ENCODE data around the gene CENPT. TPM values are rescaled to one million over a fixed set of nuclear protein-coding genes. Genes with fewer than 3 reads are reported as not detected.
A peak's percentile ranks its signal among the peaks of the same experiment; 100 is the strongest.

The CENPT gene
- polyA plus RNA-seq, 6 donors from 2014 or later: 7.6 to 15.1 (median 9.2) TPM

GRCh38 chr16:67855789-67856188 is 8.3 kb upstream of the CENPT start:
- no peaks in the 10 kb centered on the region for H3K27me3 Mint-ChIP-seq
- H3K4me3 Mint-ChIP-seq: no peak overlapping the region
- peak overlapping the region in 1 of 6 donors; percentile 29 for H3K27ac Mint-ChIP-seq
- H3K4me1 Mint-ChIP-seq: peaks cover 21 to 33% (median 28%) of the 10 kb centered on the region in 3 donors
- DNase-seq (no peak), ATAC-seq (ENCODE audit: low read depth in 2 of 2) (no peak)
- no peaks in the 10 kb centered on the region for H3K9me3 Mint-ChIP-seq
- no peaks in the 10 kb centered on the region for H3K36me3 Mint-ChIP-seq

- no peak for ATAC-seq (ENCODE audit: low read depth in 2 of 2)
- DNase-seq: no peak
- H3K4me1 Mint-ChIP-seq: peaks cover 23 to 43% (median 25%) of the 10 kb centered on the region in 3 donors
- no peak overlapping the region for H3K4me3 Mint-ChIP-seq
- no peaks in the 10 kb centered on the region for H3K9me3 Mint-ChIP-seq
- no peak overlapping the region for H3K27ac Mint-ChIP-seq
- H3K36me3 Mint-ChIP-seq: no peaks in the 10 kb centered on the region
- no peaks in the 10 kb centered on the region for H3K27me3 Mint-ChIP-seq
Observed at GRCh38 chr16:67853670-67854069, 6.2 kb upstream of the CENPT start.

- ATAC-seq (ENCODE audit: low read depth in 2 of 2) (no peak), DNase-seq (no peak)
- Mint-ChIP-seq H3K27ac (peak overlapping the region in 1 of 6 donors; percentile 61), H3K36me3 (no peaks in the 10 kb centered on the region), H3K9me3 (no peaks in the 10 kb centered on the region), H3K4me1 (peaks cover 31 to 54% (median 33%) of the 10 kb centered on the region in 3 donors), H3K27me3 (no peaks in the 10 kb centered on the region), H3K4me3 (peak overlapping the region; percentile 74 to 96 (median 89))
Observed at GRCh38 chr16:67848118-67848517, 625 bp upstream of the CENPT start.

- Mint-ChIP-seq H3K4me3 (peak within 1 kb of the TSS; percentile 88 to 96 (median 92)), H3K4me1 (peaks cover 42 to 63% (median 44%) of the 10 kb centered on the region in 3 donors), H3K27ac (peak within 1 kb of the TSS; percentile 78 to 96 (median 94)), H3K27me3 (no peaks in the 10 kb centered on the region), H3K36me3 (no peaks in the 10 kb centered on the region), H3K9me3 (no peaks in the 10 kb centered on the region)
- ATAC-seq (ENCODE audit: low read depth in 2 of 2) (peak; percentile 66 to 68), DNase-seq (peak; percentile 97)
Observed at GRCh38 chr16:67846320-67847063, 1.0 kb downstream of the CENPT start, which contains the start of gene NUTF2. Gene NUTF2 (plus strand): TSS chr16:67846933. CDS start chr16:67865131, 18,198 bp downstream.

GRCh38 chr16:67846063-67846319 is 1.5 kb downstream of the CENPT start:
- Mint-ChIP-seq H3K9me3 (no peaks in the 10 kb centered on the region), H3K4me3 (peak overlapping the region; percentile 88 to 96 (median 92)), H3K27ac (peak overlapping the region in 5 of 6 donors; percentile 71 to 96 (median 94)), H3K27me3 (no peaks in the 10 kb centered on the region), H3K4me1 (peaks cover 44 to 66% (median 45%) of the 10 kb centered on the region in 3 donors), H3K36me3 (no peaks in the 10 kb centered on the region)
- ATAC-seq (ENCODE audit: low read depth in 2 of 2) (no peak), DNase-seq (no peak)

GRCh38 chr16:67845291-67846062 is 2.0 kb downstream of the CENPT start:
- Mint-ChIP-seq H3K9me3 (no peaks in the 10 kb centered on the region), H3K27me3 (no peaks in the 10 kb centered on the region), H3K36me3 (no peaks in the 10 kb centered on the region), H3K4me1 (peaks cover 44 to 66% (median 45%) of the 10 kb centered on the region in 3 donors), H3K4me3 (peak overlapping the region; percentile 88 to 96 (median 92)), H3K27ac (peak overlapping the region in 5 of 6 donors; percentile 71 to 96 (median 94))
- ATAC-seq (ENCODE audit: low read depth in 2 of 2) (no peak), DNase-seq (no peak)

GRCh38 chr16:67844497-67844896 is 3.0 kb downstream of the CENPT start:
- ATAC-seq (ENCODE audit: low read depth in 2 of 2) (no peak), DNase-seq (no peak)
- Mint-ChIP-seq H3K27me3 (no peaks in the 10 kb centered on the region), H3K4me3 (peak overlapping the region in 6 of 8 donors; percentile 69 to 96 (median 94)), H3K27ac (no peak overlapping the region), H3K4me1 (peaks cover 41 to 57% (median 45%) of the 10 kb centered on the region in 3 donors), H3K9me3 (no peaks in the 10 kb centered on the region), H3K36me3 (no peaks in the 10 kb centered on the region)

- no peaks in the 10 kb centered on the region for H3K9me3 Mint-ChIP-seq
- peaks cover 41 to 51% (median 45%) of the 10 kb centered on the region in 3 donors for H3K4me1 Mint-ChIP-seq
- no peaks in the 10 kb centered on the region for H3K36me3 Mint-ChIP-seq
- H3K27me3 Mint-ChIP-seq: no peaks in the 10 kb centered on the region
- peak overlapping the region; percentile 70 to 94 (median 90) for H3K27ac Mint-ChIP-seq
- ATAC-seq (ENCODE audit: low read depth in 2 of 2) (no peak), DNase-seq (no peak)
- H3K4me3 Mint-ChIP-seq: peak overlapping the region; percentile 92 to 97 (median 96)
Observed at GRCh38 chr16:67843343-67843765, 4.1 kb downstream of the CENPT start.

GRCh38 chr16:67842509-67843342 is 4.8 kb downstream of the CENPT start:
- H3K4me3 Mint-ChIP-seq: peak overlapping the region; percentile 92 to 97 (median 96)
- H3K9me3 Mint-ChIP-seq: no peaks in the 10 kb centered on the region
- H3K4me1 Mint-ChIP-seq: peaks cover 38 to 45% (median 44%) of the 10 kb centered on the region in 3 donors
- H3K27ac Mint-ChIP-seq: peak overlapping the region; percentile 70 to 94 (median 90)
- peak; percentile 64 for DNase-seq
- peak; percentile 17 to 20 for ATAC-seq (ENCODE audit: low read depth in 2 of 2)
- H3K36me3 Mint-ChIP-seq: no peaks in the 10 kb centered on the region
- H3K27me3 Mint-ChIP-seq: no peaks in the 10 kb centered on the region

GRCh38 chr16:67841816-67842508 is 5.5 kb downstream of the CENPT start, which contains the start of gene THAP11:
Gene THAP11 (plus strand): TSS chr16:67842320. CDS start chr16:67842555, 235 bp downstream.
- ATAC-seq (ENCODE audit: low read depth in 2 of 2): peak; percentile 53 to 58
- peak; percentile 96 for DNase-seq
- no peaks in the 10 kb centered on the region for H3K27me3 Mint-ChIP-seq
- no peaks in the 10 kb centered on the region for H3K36me3 Mint-ChIP-seq
- peak within 1 kb of the TSS; percentile 95 to 98 (median 97) for H3K4me3 Mint-ChIP-seq
- H3K4me1 Mint-ChIP-seq: peaks cover 35 to 41% (median 40%) of the 10 kb centered on the region in 3 donors
- peak within 1 kb of the TSS; percentile 89 to 98 (median 94) for H3K27ac Mint-ChIP-seq
- no peaks in the 10 kb centered on the region for H3K9me3 Mint-ChIP-seq

GRCh38 chr16:67841198-67841815 is 6.2 kb downstream of the CENPT start:
- DNase-seq: no peak
- Mint-ChIP-seq H3K36me3 (no peaks in the 10 kb centered on the region), H3K27me3 (no peaks in the 10 kb centered on the region), H3K9me3 (no peaks in the 10 kb centered on the region), H3K27ac (peak overlapping the region in 3 of 6 donors; percentile 89 to 98 (median 94)), H3K4me1 (peaks cover 35 to 41% (median 40%) of the 10 kb centered on the region in 3 donors), H3K4me3 (peak overlapping the region; percentile 47 to 98 (median 96))
- no peak for ATAC-seq (ENCODE audit: low read depth in 2 of 2)

GRCh38 chr16:67837811-67838210 is 9.7 kb downstream of the CENPT start:
- peaks cover 18 to 21% (median 18%) of the 10 kb centered on the region in 3 donors for H3K4me1 Mint-ChIP-seq
- ATAC-seq (ENCODE audit: low read depth in 2 of 2): no peak
- DNase-seq: no peak
- H3K27ac Mint-ChIP-seq: no peak overlapping the region
- peak overlapping the region in 2 of 8 donors; percentile 45 to 67 for H3K4me3 Mint-ChIP-seq
- no peaks in the 10 kb centered on the region for H3K36me3 Mint-ChIP-seq
- no peaks in the 10 kb centered on the region for H3K27me3 Mint-ChIP-seq
- no peaks in the 10 kb centered on the region for H3K9me3 Mint-ChIP-seq
